ENCODE measurements around the gene SCN11A. TPM values are rescaled to one million over a fixed set of nuclear protein-coding genes. Genes with fewer than 3 reads are reported as not detected.
"Not testable (repeated sequence)": the region's sequence is repeated elsewhere in the genome, so short reads cannot be mapped to it uniquely, and the experiment has no call there.

SCN11A gene
- total RNA-seq, 1 donor from 2014 or later = 0.09 TPM

- intact Hi-C loops (cut with micrococcal nuclease) = no loop called here
These were observed 15.5 kb upstream of the SCN11A start for GRCh38 chr3:39067286-39067685.

- intact Hi-C loops (cut with micrococcal nuclease) = loop anchor here (2.0 kb wide), 1 partner anchor 14 kb away; no protein-coding TSS in a partner anchor
These were observed 13.5 kb upstream of the SCN11A start for GRCh38 chr3:39065197-39065596.

GRCh38 chr3:39064646-39065045, 12.9 kb upstream of the SCN11A start:
- intact Hi-C loops (cut with micrococcal nuclease) = loop anchor here (2.0 kb wide), 1 partner anchor 14 kb away; no protein-coding TSS in a partner anchor

DNA sequence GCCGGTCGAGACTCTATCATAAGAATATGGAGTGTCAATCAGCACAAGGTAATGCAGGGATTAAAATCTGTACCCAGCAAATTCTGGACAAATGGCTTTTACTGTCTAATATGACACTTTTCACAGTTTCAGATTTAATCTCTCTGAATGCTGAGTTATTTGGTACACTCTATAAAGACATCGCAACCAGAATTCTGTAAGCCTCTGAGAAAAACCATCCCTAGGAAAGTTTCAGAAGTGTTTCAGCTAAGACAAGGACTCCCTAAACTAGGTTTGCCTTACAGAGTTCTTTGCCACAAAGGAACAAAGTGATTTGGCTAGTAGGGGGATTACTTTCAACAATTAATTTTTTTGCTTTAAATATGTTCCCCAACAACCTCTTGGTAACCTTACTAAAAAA, 11.4 kb upstream of the SCN11A start:
- intact Hi-C loops (cut with micrococcal nuclease) = no loop called here

GRCh38 chr3:39062180-39062579, 10.4 kb upstream of the SCN11A start:
- intact Hi-C loops (cut with micrococcal nuclease) = no loop called here

DNA sequence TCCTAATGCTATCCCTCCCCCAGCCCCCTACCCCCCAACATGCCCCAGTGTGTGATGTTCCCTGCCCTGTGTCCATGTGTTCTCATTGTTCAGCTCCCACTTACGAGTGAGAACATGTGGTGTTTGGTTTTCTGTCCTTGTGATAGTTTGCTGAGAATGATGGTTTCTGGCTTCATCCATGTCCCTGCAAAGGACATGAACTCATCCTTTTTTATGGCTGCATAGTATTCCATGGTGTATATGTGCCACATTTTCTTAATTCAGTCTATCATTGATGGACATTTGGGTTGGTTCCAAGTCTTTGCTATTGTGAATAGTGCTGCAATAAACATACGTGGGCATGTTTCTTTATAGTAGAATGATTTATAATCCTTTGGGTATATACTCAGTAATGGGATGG, 9.5 kb upstream of the SCN11A start:
- intact Hi-C loops (cut with micrococcal nuclease) = not testable (repeated sequence)

GRCh38 chr3:39056151-39056550, 4.4 kb upstream of the SCN11A start:
- intact Hi-C loops (cut with micrococcal nuclease) = no loop called here

GRCh38 chr3:39053696-39054095, 2.0 kb upstream of the SCN11A start:
- intact Hi-C loops (cut with micrococcal nuclease) = loop anchor here (2.0 to 5.0 kb wide), 3 partner anchors 53 to 234 kb away; partner anchors contain the start of genes GORASP1 and TTC21A

- intact Hi-C loops (cut with micrococcal nuclease) = loop anchor here (1.0 to 5.0 kb wide), 4 partner anchors 54 to 354 kb away; partner anchors contain the start of genes GORASP1, RPSA and TTC21A
These were observed 839 bp upstream of the SCN11A start for GRCh38 chr3:39052583-39052982.

- intact Hi-C loops (cut with micrococcal nuclease) = loop anchor here (5.0 kb wide), 2 partner anchors 132 to 237 kb away; no protein-coding TSS in a partner anchor
These were observed 1.7 kb downstream of the SCN11A start for GRCh38 chr3:39050029-39050428.

DNA sequence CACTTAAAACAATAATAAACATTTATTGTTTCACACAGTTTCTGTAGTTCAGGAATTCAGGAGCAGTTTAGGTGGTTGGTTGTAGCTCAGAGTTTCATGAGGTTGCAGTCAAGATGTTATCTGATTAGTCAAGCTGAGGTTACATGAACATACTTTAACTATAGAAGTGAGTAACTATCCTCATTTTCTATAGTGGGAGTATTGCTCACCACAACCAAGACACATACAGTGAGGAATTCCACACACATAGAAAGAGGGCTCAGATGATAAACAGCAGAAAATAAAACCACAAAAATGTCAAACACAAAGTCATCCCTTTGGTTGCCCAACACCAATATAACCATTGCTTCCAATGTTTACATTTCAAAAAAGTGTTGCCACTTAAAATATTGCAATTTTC, 13.6 kb downstream of the SCN11A start:
- intact Hi-C loops (cut with micrococcal nuclease) = no loop called here

DNA sequence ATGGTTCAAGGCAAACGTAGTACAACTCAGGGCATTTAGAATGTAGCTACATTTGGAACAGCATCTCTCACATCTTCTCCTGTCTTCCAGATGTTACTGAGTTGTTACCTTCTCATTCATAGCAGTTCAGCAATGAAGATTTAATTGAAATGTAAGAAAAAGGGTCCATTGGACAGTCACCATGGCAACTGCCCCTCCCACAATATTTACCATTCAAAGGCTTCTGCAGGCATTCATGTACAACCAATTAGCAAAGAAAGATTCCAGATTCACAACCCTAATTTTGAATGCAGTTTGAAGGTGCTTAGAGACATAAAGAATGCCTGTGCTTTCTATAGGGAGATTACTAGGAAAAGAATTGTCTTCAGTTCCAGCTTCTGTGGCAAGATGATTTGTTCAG, 22.2 kb downstream of the SCN11A start:
- intact Hi-C loops (cut with micrococcal nuclease) = no loop called here

GRCh38 chr3:39028546-39028945, 23.2 kb downstream of the SCN11A start:
- intact Hi-C loops (cut with micrococcal nuclease) = no loop called here

GRCh38 chr3:39025222-39025970, 26.3 kb downstream of the SCN11A start:
- intact Hi-C loops (cut with micrococcal nuclease) = no loop called here

- intact Hi-C loops (cut with micrococcal nuclease) = no loop called here
These were observed 27.2 kb downstream of the SCN11A start for GRCh38 chr3:39024497-39024896.

GRCh38 chr3:39022286-39022630, 29.5 kb downstream of the SCN11A start:
- intact Hi-C loops (cut with micrococcal nuclease) = no loop called here

DNA sequence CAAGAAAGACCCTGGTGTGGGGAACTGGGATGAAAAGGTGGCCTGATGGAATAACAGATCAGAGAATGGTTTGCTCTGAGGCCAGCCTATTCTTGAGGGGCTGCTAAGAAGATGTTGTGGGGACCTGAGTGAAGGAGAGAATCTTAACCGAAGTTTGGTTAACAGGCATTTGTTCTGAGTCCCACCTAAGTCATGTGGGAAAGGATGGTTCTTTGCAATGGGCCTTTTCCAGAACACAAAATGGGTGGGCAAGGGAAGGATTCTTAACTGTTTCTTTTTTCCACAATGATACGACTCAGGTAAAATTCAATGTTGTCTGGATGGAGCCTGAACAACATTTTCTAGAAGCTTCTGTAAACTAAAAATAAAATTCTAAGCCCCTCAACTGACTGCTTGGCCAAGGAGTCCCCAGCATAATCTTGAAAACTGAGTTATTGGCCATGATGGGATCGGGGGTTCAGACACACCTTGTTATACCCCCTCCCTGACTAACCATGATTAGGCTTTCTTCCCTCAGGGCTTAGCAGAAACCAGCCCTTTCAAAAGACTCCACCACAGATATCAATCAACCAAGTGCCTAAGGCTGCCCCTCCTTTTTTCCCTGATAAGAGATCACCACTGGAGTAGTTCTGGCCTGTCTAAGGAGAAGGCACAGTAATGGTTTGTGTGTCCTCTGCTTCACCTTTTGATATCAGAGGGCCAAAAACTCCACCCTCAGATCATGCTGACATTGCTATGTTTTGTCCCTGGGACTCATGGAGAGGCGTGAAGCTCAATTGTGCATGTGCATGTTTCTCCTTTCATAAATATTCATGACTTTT, 30.1 kb downstream of the SCN11A start:
- intact Hi-C loops (cut with micrococcal nuclease) = no loop called here

DNA sequence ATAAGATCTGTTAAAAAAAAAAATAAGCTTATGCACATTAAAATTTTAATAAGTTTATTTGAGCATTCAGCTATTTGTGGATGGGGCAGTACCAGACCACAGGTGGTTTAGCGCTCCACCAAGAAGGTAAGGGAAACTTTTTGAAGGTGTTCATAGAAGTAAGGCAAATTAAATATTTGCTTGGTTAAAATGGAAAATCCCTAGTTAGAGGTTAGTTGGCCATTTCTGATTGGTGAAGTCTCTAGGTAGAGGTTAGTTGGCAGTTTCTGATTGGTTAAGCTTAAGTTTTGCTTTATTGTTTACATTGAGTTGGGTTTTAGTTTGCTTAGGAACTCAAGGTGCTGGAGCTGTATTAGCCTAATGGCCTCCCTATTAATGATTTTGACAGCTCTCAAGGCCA, 30.7 kb downstream of the SCN11A start:
- intact Hi-C loops (cut with micrococcal nuclease) = no loop called here

DNA sequence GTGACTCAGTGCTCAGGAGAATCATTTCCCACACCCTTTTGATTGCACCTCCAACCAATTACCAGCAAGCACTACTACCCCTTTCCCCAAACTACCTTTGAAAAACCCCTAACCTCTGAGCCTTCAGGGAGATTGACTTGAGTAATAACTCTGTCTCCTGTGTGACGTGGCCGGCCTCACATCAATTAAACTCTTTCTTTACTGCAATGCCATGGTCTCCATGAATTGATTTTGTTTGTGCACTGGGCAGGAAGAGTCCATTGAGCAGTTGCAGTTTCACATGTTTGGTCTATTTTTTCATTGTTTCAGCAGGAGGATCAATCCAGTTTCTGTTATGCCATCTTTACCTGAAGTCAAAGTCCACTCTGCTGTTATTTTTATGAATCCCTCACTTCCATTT, 32.4 kb downstream of the SCN11A start:
- intact Hi-C loops (cut with micrococcal nuclease) = no loop called here

- intact Hi-C loops (cut with micrococcal nuclease) = no loop called here
These were observed 36.3 kb downstream of the SCN11A start for GRCh38 chr3:39015418-39015817.

GRCh38 chr3:39013921-39014509, 37.7 kb downstream of the SCN11A start:
- intact Hi-C loops (cut with micrococcal nuclease) = no loop called here

DNA sequence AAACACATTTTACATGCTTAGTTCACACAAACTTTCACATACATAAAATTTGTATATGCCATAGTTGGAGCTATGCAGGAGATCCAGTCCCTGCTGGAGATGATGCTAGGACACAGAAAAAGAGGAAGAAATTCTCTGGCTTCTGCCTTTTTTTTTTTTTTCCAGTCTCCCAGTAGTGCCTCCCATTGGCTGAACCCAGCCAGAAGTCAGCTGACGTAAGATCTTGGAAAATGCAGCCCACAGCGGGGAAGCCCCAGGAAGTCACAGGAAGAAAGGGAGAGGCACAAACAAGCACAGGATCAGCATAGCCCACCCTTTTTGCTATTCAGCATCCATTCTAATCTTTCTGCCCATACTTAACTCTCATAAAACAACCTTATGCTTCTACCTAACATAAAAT, 38.5 kb downstream of the SCN11A start:
- intact Hi-C loops (cut with micrococcal nuclease) = no loop called here
